IPS DF 6.9 (cell line): ENCODE data around the gene EEFSEC.

Experiments used
- DNase-seq: peaks from one replicate; pipeline ENCODE4 v3.0.0-alpha.2; 2013; ENCODE audit warnings: low read depth, low spot score
- H3K27ac ChIP-seq: one replicate; pipeline ENCODE4 v1.5.1; 2013; ENCODE audit warnings: low read length, control low read depth
- H3K27me3 ChIP-seq: 2 replicates; pipeline ENCODE4 v1.6.1; 2013; ENCODE audit warnings: mild to moderate bottlenecking, low read length; ENCODE audit not compliant: control insufficient read depth, insufficient read depth
- H3K36me3 ChIP-seq: 2 replicates; pipeline ENCODE4 v1.6.1; 2013; ENCODE audit warnings: low read length; ENCODE audit not compliant: control insufficient read depth, insufficient read depth
- H3K4me1 ChIP-seq: 2 replicates; pipeline ENCODE4 v1.6.1; 2013; ENCODE audit warnings: low read length; ENCODE audit not compliant: control insufficient read depth, insufficient read depth
- H3K4me3 ChIP-seq: 2 replicates; pipeline ENCODE4 v1.5.1; 2013; ENCODE audit warnings: mild to moderate bottlenecking, low read length
- H3K9me3 ChIP-seq: 2 replicates; pipeline ENCODE4 v1.6.1; 2013; ENCODE audit warnings: low read length, inconsistent platforms; ENCODE audit not compliant: control insufficient read depth, insufficient read depth
- WGBS: extraction: QIAGEN DNeasy Blood & Tissue Kit; methylation state at CpG from one replicate; pipeline ENCODE4 v1.1.7; 2013; ENCODE audit warnings: mixed read lengths, missing lambda C conversion rate; ENCODE audit not compliant: insufficient read length, insufficient coverage; 5-methylcytosine and 5-hydroxymethylcytosine counted together

Gene EEFSEC

DNA sequence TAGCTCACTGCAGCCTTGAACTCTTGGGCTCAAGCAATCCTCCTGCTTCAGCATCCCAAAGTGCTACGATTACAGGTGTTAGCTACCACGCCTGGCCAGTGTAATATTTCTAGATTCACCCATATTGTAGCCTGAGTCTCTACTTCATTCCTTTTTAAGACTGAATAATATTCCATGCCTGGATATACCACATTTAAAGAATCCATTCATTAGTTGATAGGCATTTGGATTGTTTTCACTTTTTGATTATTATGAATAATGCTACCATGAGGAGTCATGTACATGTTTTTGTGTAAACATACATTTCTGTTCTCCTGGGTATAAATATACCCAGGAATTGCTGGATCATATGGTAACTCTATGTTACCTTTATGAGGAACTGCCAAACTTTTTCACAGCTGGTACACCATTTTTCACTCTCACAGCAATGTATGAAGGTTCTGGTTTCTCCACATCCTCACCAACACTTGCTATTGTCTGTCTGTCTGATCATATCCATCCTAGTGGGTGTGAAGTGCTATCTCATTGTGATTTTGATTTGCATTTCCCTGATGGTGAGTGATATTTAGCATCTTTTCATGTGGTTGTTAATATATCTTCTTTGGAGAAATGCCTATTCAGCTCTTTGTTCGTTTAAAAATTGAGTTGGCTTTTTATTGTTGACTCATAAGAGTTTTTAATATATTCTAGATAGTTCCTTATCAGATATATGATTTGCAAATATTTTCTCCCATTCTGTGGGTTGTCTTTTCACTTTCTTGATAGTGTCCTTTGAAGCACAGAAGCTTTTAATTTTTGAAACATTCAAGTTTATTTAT is 32.6 kb downstream of the EEFSEC start:
- DNase-seq: no peak
- H3K27me3 ChIP-seq: no peaks in the 10 kb centered on the region
- WGBS: no CpG with 5 or more reads among the region's 3 CpGs
- no peak overlapping the region for H3K27ac ChIP-seq
- H3K4me3 ChIP-seq: no peak overlapping the region
- H3K4me1 ChIP-seq: no peaks in the 10 kb centered on the region
- no peaks in the 10 kb centered on the region for H3K36me3 ChIP-seq
- H3K9me3 ChIP-seq: no peaks in the 10 kb centered on the region

DNA sequence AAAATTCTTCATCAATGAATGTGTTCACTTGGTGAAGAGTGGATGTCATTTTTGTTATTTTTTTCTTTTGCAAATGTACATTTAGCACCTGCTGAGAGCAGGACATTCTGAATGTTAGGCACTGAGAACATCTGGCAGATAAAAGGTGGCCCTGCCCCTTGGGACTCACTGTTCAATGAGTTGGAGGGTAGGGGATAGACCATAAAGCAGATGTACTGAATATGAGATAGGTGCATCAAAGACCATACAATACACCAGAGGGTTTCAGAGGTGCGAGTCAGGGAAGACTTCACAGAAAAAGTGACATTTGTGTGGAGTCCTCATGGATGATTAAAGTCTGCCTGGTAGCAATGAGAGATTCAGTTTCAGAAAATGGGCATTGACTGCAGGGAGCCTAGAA is 34.2 kb downstream of the EEFSEC start:
- no peaks in the 10 kb centered on the region for H3K4me1 ChIP-seq
- H3K27ac ChIP-seq: no peak overlapping the region
- WGBS: no CpG with 5 or more reads among the region's 1 CpG
- H3K36me3 ChIP-seq: no peaks in the 10 kb centered on the region
- no peaks in the 10 kb centered on the region for H3K27me3 ChIP-seq
- no peaks in the 10 kb centered on the region for H3K9me3 ChIP-seq
- no peak for DNase-seq
- H3K4me3 ChIP-seq: no peak overlapping the region

DNA sequence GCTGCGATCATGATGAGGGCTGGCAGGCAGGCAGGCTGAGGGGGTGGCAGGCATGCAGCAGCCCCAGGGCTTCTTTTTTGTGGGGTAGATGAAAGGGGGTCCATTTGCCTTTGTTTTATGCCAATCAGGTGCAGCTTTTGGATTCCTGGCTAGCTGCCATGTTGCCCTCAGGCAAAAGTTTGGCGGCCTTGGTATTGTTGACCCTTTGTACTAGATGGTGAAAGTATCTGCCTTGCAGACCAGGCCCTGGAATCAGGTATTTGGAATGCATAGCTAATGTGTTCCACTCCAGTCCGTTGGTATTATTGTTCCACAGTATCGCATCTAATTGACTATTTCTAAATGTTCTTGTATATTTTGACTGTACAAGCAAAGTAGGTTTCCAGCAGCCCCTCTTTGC is 35.0 kb downstream of the EEFSEC start:
- no peaks in the 10 kb centered on the region for H3K27me3 ChIP-seq
- peaks cover 1% of the 10 kb centered on the region; the same call in 1 of the 2 replicates for H3K4me1 ChIP-seq
- WGBS: no CpG with 5 or more reads among the region's 4 CpGs
- no peak for DNase-seq
- H3K4me3 ChIP-seq: no peak overlapping the region
- no peaks in the 10 kb centered on the region for H3K36me3 ChIP-seq
- H3K9me3 ChIP-seq: no peaks in the 10 kb centered on the region
- no peak overlapping the region for H3K27ac ChIP-seq

DNA sequence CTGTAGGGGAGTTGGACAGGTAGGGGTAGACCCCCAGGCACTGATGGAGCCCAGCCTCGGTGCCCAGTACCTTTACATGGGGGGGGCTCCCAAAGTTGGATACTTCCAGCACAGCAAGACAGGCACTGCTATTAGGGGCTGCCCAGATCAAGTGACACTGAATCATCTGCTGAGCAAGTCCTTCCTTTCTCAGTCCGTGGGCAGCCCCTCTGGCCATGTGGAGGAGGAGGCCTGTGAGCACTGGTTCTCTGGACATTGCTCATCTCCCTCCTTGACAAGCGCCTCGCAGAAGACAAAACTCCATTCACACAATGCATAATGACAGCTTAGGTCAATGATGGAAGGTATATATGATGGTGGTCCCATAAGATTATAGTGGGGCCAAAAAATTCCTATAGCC is 35.7 kb downstream of the EEFSEC start:
- no CpG with 5 or more reads among the region's 4 CpGs for WGBS
- no peak for DNase-seq
- H3K4me1 ChIP-seq: peaks cover 1% of the 10 kb centered on the region; the same call in 1 of the 2 replicates

DNA sequence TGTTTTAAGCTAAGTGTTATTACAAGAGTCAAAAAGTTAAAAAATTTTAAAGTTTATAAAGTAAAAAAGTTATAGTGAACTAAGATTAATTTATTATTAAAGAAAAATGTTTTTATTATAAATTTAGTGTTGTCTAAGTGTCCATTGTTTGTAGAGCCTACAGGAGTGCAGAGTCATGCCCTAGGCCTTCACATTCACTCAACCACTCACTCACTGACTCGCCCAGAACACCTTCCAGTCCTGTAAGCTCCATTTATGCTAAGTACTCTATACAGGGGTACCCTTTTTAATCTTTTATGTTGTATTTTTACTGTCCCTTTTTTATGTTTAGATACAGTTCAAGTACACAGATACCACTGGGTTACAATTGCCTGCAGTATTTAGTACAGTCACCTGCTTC is 37.2 kb downstream of the EEFSEC start:
- no peak overlapping the region for H3K4me3 ChIP-seq
- DNase-seq: no peak
- WGBS: no CpG with 5 or more reads among the region's 1 CpG

More for the DNA sequence above, 35.7 kb downstream of the EEFSEC start:
- Histone ChIP-seq H3K4me3 (no peak overlapping the region), H3K9me3 (no peaks in the 10 kb centered on the region), H3K27me3 (no peaks in the 10 kb centered on the region), H3K27ac (no peak overlapping the region), H3K36me3 (no peaks in the 10 kb centered on the region)

DNA sequence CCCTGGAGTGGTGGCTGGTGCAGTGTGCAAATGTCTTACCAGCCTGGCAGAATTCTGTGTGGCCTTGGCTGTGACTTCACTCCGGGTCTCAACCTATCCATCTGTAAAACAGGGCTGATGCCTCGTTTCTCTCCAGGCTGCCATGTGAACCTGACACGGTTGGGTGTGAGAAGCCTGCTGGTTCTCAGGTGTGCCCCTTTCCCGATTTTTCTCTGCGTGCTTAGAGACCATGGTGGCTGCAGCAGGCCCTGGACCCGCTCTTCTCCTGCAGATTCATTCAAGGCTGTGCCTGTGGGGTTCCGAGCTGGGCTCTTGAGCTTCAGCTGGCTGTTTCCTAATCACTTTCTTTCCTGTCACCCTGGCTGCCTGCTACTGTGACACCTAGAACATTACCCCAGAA is 38.9 kb downstream of the EEFSEC start:
- no peaks in the 10 kb centered on the region for H3K9me3 ChIP-seq
- H3K4me1 ChIP-seq: peaks cover 3% of the 10 kb centered on the region; the same call in 1 of the 2 replicates
- no CpG with 5 or more reads among the region's 7 CpGs for WGBS
- H3K27me3 ChIP-seq: no peaks in the 10 kb centered on the region
- H3K4me3 ChIP-seq: no peak overlapping the region
- no peaks in the 10 kb centered on the region for H3K36me3 ChIP-seq
- DNase-seq: no peak
- H3K27ac ChIP-seq: no peak overlapping the region

More for the DNA sequence above, 37.2 kb downstream of the EEFSEC start:
- Histone ChIP-seq H3K4me1 (peaks cover 1% of the 10 kb centered on the region; the same call in 1 of the 2 replicates), H3K9me3 (no peaks in the 10 kb centered on the region), H3K27me3 (no peaks in the 10 kb centered on the region), H3K36me3 (no peaks in the 10 kb centered on the region), H3K27ac (no peak overlapping the region)

DNA sequence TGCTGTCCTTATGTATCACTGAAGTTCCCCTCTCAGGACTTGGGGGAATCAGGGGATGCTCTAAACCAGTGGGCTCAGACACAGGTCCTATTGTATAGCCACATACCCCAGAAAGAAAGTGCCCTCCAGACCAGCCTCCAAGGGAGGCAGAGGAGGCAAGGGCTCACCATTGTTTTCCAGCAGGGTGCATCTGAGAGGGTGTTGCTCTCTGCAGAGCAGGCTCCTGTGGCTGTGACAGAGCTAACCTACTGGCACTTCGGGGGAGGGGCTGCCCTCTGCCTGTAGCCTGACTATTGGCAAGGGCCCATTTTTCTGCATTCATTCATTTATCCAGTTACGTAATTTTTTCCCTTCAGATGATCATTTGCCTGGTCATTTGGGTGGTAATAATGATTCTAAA is 39.9 kb downstream of the EEFSEC start:
- peaks cover 3% of the 10 kb centered on the region; the same call in 1 of the 2 replicates for H3K4me1 ChIP-seq
- no peak overlapping the region for H3K4me3 ChIP-seq
- no CpG with 5 or more reads among the region's 2 CpGs for WGBS
- no peaks in the 10 kb centered on the region for H3K9me3 ChIP-seq
- no peaks in the 10 kb centered on the region for H3K36me3 ChIP-seq
- H3K27ac ChIP-seq: no peak overlapping the region
- DNase-seq: no peak
- H3K27me3 ChIP-seq: no peaks in the 10 kb centered on the region

DNA sequence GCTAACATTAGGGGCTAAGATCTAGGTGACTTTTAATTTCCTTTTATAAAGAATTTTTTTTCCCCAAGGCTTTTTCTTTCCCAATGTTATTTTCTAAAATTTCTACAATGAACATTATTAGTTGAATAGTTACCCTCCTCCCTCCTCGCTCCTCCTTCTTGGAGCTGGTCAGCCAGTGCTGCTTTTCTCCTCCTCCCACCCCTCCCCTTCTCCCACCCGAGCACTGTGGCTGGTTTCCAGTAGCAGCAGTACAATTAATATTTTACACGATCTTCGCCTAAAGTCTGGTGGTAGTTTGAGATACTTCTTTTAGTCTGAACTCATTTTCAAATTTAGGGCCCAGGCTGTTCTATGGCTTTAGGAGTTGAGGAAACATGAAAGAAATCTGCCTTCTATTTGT is 41.6 kb downstream of the EEFSEC start:
- no CpG with 5 or more reads among the region's 4 CpGs for WGBS
- H3K4me1 ChIP-seq: peaks cover 4% of the 10 kb centered on the region
- H3K27me3 ChIP-seq: no peaks in the 10 kb centered on the region
- no peak overlapping the region for H3K27ac ChIP-seq
- no peak for DNase-seq
- no peaks in the 10 kb centered on the region for H3K9me3 ChIP-seq
- no peaks in the 10 kb centered on the region for H3K36me3 ChIP-seq
- no peak overlapping the region for H3K4me3 ChIP-seq

DNA sequence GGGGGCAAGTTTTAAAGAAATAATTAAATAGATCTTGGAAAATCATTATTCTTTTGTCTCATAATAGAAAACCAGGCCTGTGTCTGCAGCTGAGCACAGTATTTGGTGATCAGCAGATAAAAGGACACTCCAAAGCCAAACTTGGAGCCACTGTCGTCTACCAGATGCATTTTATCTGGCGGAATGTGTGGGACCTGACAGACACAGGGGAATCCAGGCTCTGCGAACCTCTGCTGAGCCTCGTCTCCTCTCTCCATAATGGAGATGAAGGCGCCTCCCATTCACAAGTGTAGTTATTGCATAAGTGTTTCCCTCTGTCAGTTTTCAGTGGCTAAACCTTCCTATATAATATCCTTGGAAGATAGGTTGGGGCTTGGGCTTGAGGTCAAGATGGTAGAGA is 42.1 kb downstream of the EEFSEC start:
- H3K36me3 ChIP-seq: no peaks in the 10 kb centered on the region
- H3K4me1 ChIP-seq: peaks cover 4% of the 10 kb centered on the region
- no peak for DNase-seq
- H3K27me3 ChIP-seq: no peaks in the 10 kb centered on the region
- no peak overlapping the region for H3K4me3 ChIP-seq
- no peaks in the 10 kb centered on the region for H3K9me3 ChIP-seq
- no CpG with 5 or more reads among the region's 5 CpGs for WGBS
- no peak overlapping the region for H3K27ac ChIP-seq

DNA sequence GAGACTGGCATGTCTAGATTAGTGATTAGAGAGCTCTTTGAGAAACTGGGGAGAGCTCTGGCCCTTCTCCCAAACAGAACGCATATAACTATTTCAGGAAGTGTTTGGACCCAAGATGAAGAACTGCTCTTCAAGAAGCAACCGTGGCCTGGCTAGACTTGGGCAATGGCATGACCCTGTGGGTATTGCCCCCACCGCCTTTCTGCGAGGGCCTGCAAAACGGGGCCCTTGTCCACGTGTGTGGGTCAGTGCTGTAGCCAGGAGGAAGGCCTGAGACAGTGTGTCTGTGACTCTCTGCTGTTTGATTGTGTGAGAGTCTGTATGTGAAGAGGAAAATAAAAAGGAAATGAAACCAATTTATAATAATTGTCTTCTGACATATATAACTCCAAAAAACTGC is 42.5 kb downstream of the EEFSEC start:
- no peaks in the 10 kb centered on the region for H3K9me3 ChIP-seq
- no peak overlapping the region for H3K27ac ChIP-seq
- no peaks in the 10 kb centered on the region for H3K36me3 ChIP-seq
- H3K4me1 ChIP-seq: peaks cover 4% of the 10 kb centered on the region
- H3K4me3 ChIP-seq: no peak overlapping the region
- WGBS: no CpG with 5 or more reads among the region's 6 CpGs
- no peak for DNase-seq
- H3K27me3 ChIP-seq: no peaks in the 10 kb centered on the region

DNA sequence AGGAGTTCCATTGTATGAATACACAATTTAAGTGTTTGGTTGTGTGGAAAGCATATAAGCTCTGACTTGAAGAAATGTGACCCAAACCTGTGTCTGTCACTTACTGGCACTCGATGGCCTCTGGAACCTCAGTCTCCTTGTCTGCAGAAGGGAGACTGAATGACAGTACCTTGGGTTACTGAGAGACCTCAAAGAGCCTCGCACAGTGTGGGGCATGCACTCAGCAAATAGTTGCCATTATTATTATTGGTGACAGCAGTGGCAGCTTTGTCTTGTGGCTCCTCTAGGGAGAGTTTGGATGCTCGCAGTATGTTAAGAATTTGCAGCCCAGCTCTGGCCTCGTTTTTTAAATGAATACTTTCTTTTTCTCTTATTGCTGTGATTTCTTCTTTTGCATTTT is 43.4 kb downstream of the EEFSEC start:
- peaks cover 4% of the 10 kb centered on the region for H3K4me1 ChIP-seq
- no peaks in the 10 kb centered on the region for H3K36me3 ChIP-seq
- WGBS: no CpG with 5 or more reads among the region's 4 CpGs
- DNase-seq: no peak
- no peaks in the 10 kb centered on the region for H3K9me3 ChIP-seq
- H3K27me3 ChIP-seq: no peaks in the 10 kb centered on the region
- no peak overlapping the region for H3K4me3 ChIP-seq
- H3K27ac ChIP-seq: no peak overlapping the region
